Activated CD4-positive, CD25-positive, alpha-beta regulatory T cell treated with anti-CD3 and anti-CD28 coated beads, Interleukin-2, amount 50 U/mL, for 24 hours (primary cell): ENCODE measurements around the gene CHI3L1.
"Not testable (repeated sequence)": the region's sequence is repeated elsewhere in the genome, so short reads cannot be mapped to it uniquely, and the experiment has no call there.

Experiments
- ATAC-seq, 2 donors: fragments of 150-1000 bp; cut with Tn5 transposase; one replicate each; pipeline ENCODE4 v1.10.0; 2021; ENCODE audit warnings: mild to moderate bottlenecking in 1 of 2, moderate library complexity in 1 of 2

Gene CHI3L1

GRCh38 chr1:203186446-203187303 lies at the start of gene CHI3L1:
CHI3L1 (minus strand) TSS chr1:203186704; CDS start chr1:203186623, 81 bp downstream.
- no peak for ATAC-seq

- not testable (repeated sequence) for ATAC-seq
Measured at GRCh38 chr1:203234901-203235300, 48.4 kb upstream of the CHI3L1 start.

GRCh38 chr1:203229471-203230135 lies 43.1 kb upstream of the CHI3L1 start, which contains the start of gene CHIT1:
CHIT1 (minus strand) TSS chr1:203229673; CDS start chr1:203229636, 37 bp downstream.
- no peak for ATAC-seq

GRCh38 chr1:203228670-203229069 lies 42.2 kb upstream of the CHI3L1 start:
- no peak for ATAC-seq

- no peak for ATAC-seq
Measured at GRCh38 chr1:203227371-203228083, 41.0 kb upstream of the CHI3L1 start.

- no peak for ATAC-seq
Measured at GRCh38 chr1:203225071-203225470, 38.6 kb upstream of the CHI3L1 start.

- no peak for ATAC-seq
Measured at GRCh38 chr1:203223012-203223775, 36.7 kb upstream of the CHI3L1 start.

- no peak for ATAC-seq
Measured at GRCh38 chr1:203219934-203220333, 33.4 kb upstream of the CHI3L1 start.

GRCh38 chr1:203219171-203219570 lies 32.7 kb upstream of the CHI3L1 start:
- ATAC-seq: no peak

GRCh38 chr1:203217668-203218067 lies 31.2 kb upstream of the CHI3L1 start:
- no peak for ATAC-seq

GRCh38 chr1:203217139-203217655 lies 30.7 kb upstream of the CHI3L1 start:
- ATAC-seq: no peak

GRCh38 chr1:203216274-203217138 lies 30.0 kb upstream of the CHI3L1 start:
- peak in 1 of 2 donors; percentile 43 for ATAC-seq

- no peak for ATAC-seq
Measured at GRCh38 chr1:203215573-203215972, 29.1 kb upstream of the CHI3L1 start.

GRCh38 chr1:203214871-203215270 lies 28.4 kb upstream of the CHI3L1 start:
- no peak for ATAC-seq

- no peak for ATAC-seq
Measured at GRCh38 chr1:203213126-203213525, 26.6 kb upstream of the CHI3L1 start.

GRCh38 chr1:203211812-203212211 lies 25.3 kb upstream of the CHI3L1 start:
- no peak for ATAC-seq

- no peak for ATAC-seq
Measured at GRCh38 chr1:203210988-203211387, 24.5 kb upstream of the CHI3L1 start.

- no peak for ATAC-seq
Measured at GRCh38 chr1:203210350-203210749, 23.8 kb upstream of the CHI3L1 start.

- ATAC-seq: no peak
Measured at GRCh38 chr1:203208181-203208580, 21.7 kb upstream of the CHI3L1 start.

GRCh38 chr1:203207751-203208150 lies 21.2 kb upstream of the CHI3L1 start:
- no peak for ATAC-seq

- no peak for ATAC-seq
Measured at GRCh38 chr1:203206129-203206687, 19.7 kb upstream of the CHI3L1 start.
